NT2/D1 (cell line): Measurements from ENCODE around the gene RERE.

ENCODE experiments used
- SUZ12 ChIP-seq: IDR thresholded peaks from 2 replicates; pipeline ENCODE4 v1.6.1; 2011; ENCODE audit not compliant: insufficient read length, insufficient read depth; ENCODE audit errors: extremely low read depth
- YY1 ChIP-seq: IDR thresholded peaks from 2 replicates; pipeline ENCODE4 v1.6.1; 2011; ENCODE audit not compliant: insufficient read length, insufficient read depth
- ZNF274 ChIP-seq: IDR thresholded peaks from 2 replicates; pipeline ENCODE4 v1.6.1; 2011; ENCODE audit warnings: mild to moderate bottlenecking, low read depth, low read length

- TF ChIP-seq SUZ12: no peak
- TF ChIP-seq ZNF274: no peak
- TF ChIP-seq YY1: no peak
Measured at GRCh38 chr1:8381618-8382017, 435.8 kb downstream of the RERE start.
